GM12874 (cell line): Measurements from ENCODE around the gene C6orf163.
A peak's percentile ranks its signal among the peaks of the same experiment; 100 is the strongest.

Source experiments
- CTCF ChIP-seq: IDR thresholded peaks from 2 replicates; pipeline ENCODE4 v1.5.1; 2011; ENCODE audit warnings: low read depth, mild to moderate bottlenecking, control low read depth, low read length, moderate library complexity; ENCODE audit not compliant: insufficient read depth

Gene C6orf163

GRCh38 chr6:87396595-87397392, 52.2 kb downstream of the C6orf163 start:
- TF ChIP-seq CTCF: 0 out of 2 replicates have a peak, but pooled peaks have one; percentile 5

- TF ChIP-seq CTCF: no peak
Observed at GRCh38 chr6:87397656-87398055, 53.0 kb downstream of the C6orf163 start.

GRCh38 chr6:87401832-87402231, 57.2 kb downstream of the C6orf163 start:
- no peak for TF ChIP-seq CTCF

- no peak for TF ChIP-seq CTCF
Observed at GRCh38 chr6:87407561-87407900, 62.9 kb downstream of the C6orf163 start.

GRCh38 chr6:87407901-87408720, 63.5 kb downstream of the C6orf163 start, which contains the start of gene CFAP206:
Gene CFAP206 (plus strand): TSS chr6:87407972. CDS start chr6:87409840, 1,868 bp downstream.
- 0 out of 2 replicates have a peak, but pooled peaks have one; percentile 19 for TF ChIP-seq CTCF

- TF ChIP-seq CTCF: no peak
Observed at GRCh38 chr6:87408721-87409155, 64.1 kb downstream of the C6orf163 start.
